Activated CD8-positive, alpha-beta memory T cell treated with anti-CD3 and anti-CD28 coated beads for 48 hours (primary cell): ENCODE measurements around the gene NRCAM.

Experiments used
- DNase-seq, 3 experiments: peaks; one replicate each; pipeline ENCODE4 v3.0.0-alpha.2; 2020; ENCODE audit warnings: low read depth in 2 of 3, low spot score in 2 of 3

Gene NRCAM

GRCh38 chr7:108252177-108252576 is 204.1 kb downstream of the NRCAM start:
- DNase-seq: no peak

GRCh38 chr7:108251700-108252099 is 204.5 kb downstream of the NRCAM start:
- DNase-seq: no peak

- no peak for DNase-seq
Observed at GRCh38 chr7:108249453-108249852, 206.8 kb downstream of the NRCAM start.

- no peak for DNase-seq
Observed at GRCh38 chr7:108248821-108249220, 207.4 kb downstream of the NRCAM start.

GRCh38 chr7:108248418-108248817 is 207.8 kb downstream of the NRCAM start:
- no peak for DNase-seq

- no peak for DNase-seq
Observed at GRCh38 chr7:108247614-108248013, 208.6 kb downstream of the NRCAM start.

- no peak for DNase-seq
Observed at GRCh38 chr7:108246227-108246837, 209.9 kb downstream of the NRCAM start.

GRCh38 chr7:108245523-108246226 is 210.6 kb downstream of the NRCAM start:
- no peak for DNase-seq

- DNase-seq: no peak
Observed at GRCh38 chr7:108244110-108244509, 212.1 kb downstream of the NRCAM start.

GRCh38 chr7:108239501-108240225 is 216.6 kb downstream of the NRCAM start:
- DNase-seq: no peak

GRCh38 chr7:108236681-108237415 is 219.4 kb downstream of the NRCAM start:
- DNase-seq: no peak

GRCh38 chr7:108235451-108236061 is 220.7 kb downstream of the NRCAM start:
- no peak for DNase-seq

- DNase-seq: no peak
Observed at GRCh38 chr7:108234971-108235450, 221.2 kb downstream of the NRCAM start.

- no peak for DNase-seq
Observed at GRCh38 chr7:108234281-108234680, 222.0 kb downstream of the NRCAM start.

- DNase-seq: no peak
Observed at GRCh38 chr7:108232076-108232475, 224.2 kb downstream of the NRCAM start.

GRCh38 chr7:108231221-108231620 is 225.0 kb downstream of the NRCAM start:
- DNase-seq: no peak

GRCh38 chr7:108227366-108227765 is 228.9 kb downstream of the NRCAM start:
- no peak for DNase-seq

GRCh38 chr7:108226816-108227299 is 229.4 kb downstream of the NRCAM start:
- DNase-seq: no peak

- DNase-seq: no peak
Observed at GRCh38 chr7:108225531-108226181, 230.6 kb downstream of the NRCAM start.

- no peak for DNase-seq
Observed at GRCh38 chr7:108224387-108224786, 231.8 kb downstream of the NRCAM start.
